SK-N-SH (cell line): Measurements from ENCODE around the gene SLC25A17. TPM values are rescaled to one million over a fixed set of nuclear protein-coding genes. Genes with fewer than 3 reads are reported as not detected.
A peak's percentile ranks its signal among the peaks of the same experiment; 100 is the strongest.

Experiments
- CTCF ChIA-PET: fragments of 300-600, 350-600 bp; formaldehyde crosslinking; extraction: SDS; loops from one replicate; lab custom pipeline; 2021; lab: Yijun Ruan, JAX
- POLR2A ChIA-PET: fragments of 350-600 bp; sonication (Branson Sonifier 250); formaldehyde crosslinking; extraction: SDS; loops from one replicate; lab custom pipeline; 2020; ENCODE audit warnings: antibody characterized with exemption, inconsistent platforms; lab: Yijun Ruan, JAX
- DNase-seq: peaks from one replicate; pipeline ENCODE4 v3.0.0; 2012
- H2AFZ ChIP-seq: fragments of 200-600 bp; sonication (generic); 2 replicates; pipeline ENCODE4 v1.8.1; 2016; ENCODE audit warnings: antibody characterized with exemption, mild to moderate bottlenecking, low read depth
- H3F3A ChIP-seq: fragments of 200-600 bp; sonication (generic); replicated peaks from 2 replicates; pipeline ENCODE3; 2016; ENCODE audit warnings: antibody characterized with exemption, mild to moderate bottlenecking; ENCODE audit not compliant: insufficient read depth
- H3K27ac ChIP-seq, 2 experiments: fragments of 200-500 bp in 1 of 2; fragments of 200-600 bp in 1 of 2; sonication (Bioruptor generic) in 1 of 2; sonication (generic), shearing (Covaris generic) in 1 of 2; 2 replicates each; pipeline versions ENCODE4 v1.5.1 to v1.6.1; 2014 to 2016; ENCODE audit warnings: low read depth in 2 of 2, inconsistent platforms in 1 of 2, low read length in 1 of 2, mild to moderate bottlenecking in 1 of 2, mixed read lengths in 1 of 2
- H3K27me3 ChIP-seq: fragments of 200-600 bp; sonication (generic), shearing (Covaris generic); 2 replicates; pipeline ENCODE4 v1.6.1; 2016; ENCODE audit warnings: mixed run types; ENCODE audit not compliant: insufficient read depth
- H3K36me3 ChIP-seq, 2 experiments: fragments of 200-500 bp in 1 of 2; fragments of 200-600 bp in 1 of 2; sonication (Bioruptor generic) in 1 of 2; sonication (generic) in 1 of 2; replicated peaks in 1 of 2; 2 replicates each; pipeline versions ENCODE3 to v1.5.1; 2014 to 2016; ENCODE audit warnings: low read length in 1 of 2, mild to moderate bottlenecking in 1 of 2; ENCODE audit not compliant: insufficient read depth in 2 of 2, control insufficient read depth in 1 of 2
- H3K4me1 ChIP-seq, 2 experiments: fragments of 200-500 bp in 1 of 2; fragments of 200-600 bp in 1 of 2; sonication (Bioruptor generic) in 1 of 2; sonication (generic), shearing (Covaris generic) in 1 of 2; 2 replicates each; pipeline versions ENCODE4 v1.5.1 to v1.6.1; 2014 to 2016; ENCODE audit warnings: low read depth in 1 of 2, low read length in 1 of 2, mixed run types in 1 of 2; ENCODE audit not compliant: insufficient read depth in 2 of 2, control insufficient read depth in 1 of 2
- H3K4me2 ChIP-seq: fragments of 200-600 bp; sonication (generic), shearing (Covaris generic); 2 replicates; pipeline ENCODE4 v1.6.1; 2017; ENCODE audit warnings: mixed run types
- H3K4me3 ChIP-seq, 2 experiments: fragments of 200-500 bp in 1 of 2; fragments of 200-600 bp in 1 of 2; sonication (Bioruptor generic) in 1 of 2; sonication (generic), shearing (Covaris generic) in 1 of 2; 2 replicates each; pipeline versions ENCODE4 v1.5.1 to v1.8.1; 2014 to 2016; ENCODE audit warnings: low read depth in 2 of 2, inconsistent platforms in 1 of 2, low read length in 1 of 2, mild to moderate bottlenecking in 1 of 2, mixed read lengths in 1 of 2, moderate library complexity in 1 of 2
- H3K79me2 ChIP-seq: fragments of 200-600 bp; sonication (generic); 2 replicates; pipeline ENCODE4 v1.8.1; 2017; ENCODE audit warnings: mild to moderate bottlenecking; ENCODE audit not compliant: insufficient read depth
- H3K9ac ChIP-seq: fragments of 200-600 bp; sonication (generic); 2 replicates; pipeline ENCODE4 v1.6.1; 2017; ENCODE audit warnings: mixed run types
- H3K9me2 ChIP-seq: fragments of 200-600 bp; sonication (generic); 2 replicates; pipeline ENCODE4 v1.6.1; 2017; ENCODE audit warnings: mixed run types
- H3K9me3 ChIP-seq: fragments of 200-600 bp; sonication (generic); 2 replicates; pipeline ENCODE4 v1.6.1; 2017; ENCODE audit warnings: mixed run types, mild to moderate bottlenecking, moderate library complexity
- H4K20me1 ChIP-seq: fragments of 200-600 bp; sonication (generic); 2 replicates; pipeline ENCODE4 v1.6.1; 2017; ENCODE audit warnings: mild to moderate bottlenecking, mixed run types; ENCODE audit not compliant: insufficient read depth
- ELF1 ChIP-seq: IDR thresholded peaks from 2 replicates; pipeline ENCODE4 v1.4.0; 2012
- FOXM1 ChIP-seq: IDR thresholded peaks from 2 replicates; pipeline ENCODE4 v1.4.0; 2012; ENCODE audit warnings: low read depth, mild to moderate bottlenecking
- JUND ChIP-seq: IDR thresholded peaks from 2 replicates; pipeline ENCODE4 v1.4.0; 2012
- MXI1 ChIP-seq: IDR thresholded peaks from 2 replicates; pipeline ENCODE4 v1.6.1; 2012; ENCODE audit warnings: mild to moderate bottlenecking, low read depth, low read length, improper control_type of control experiment
- ZBTB33 ChIP-seq: IDR thresholded peaks from 2 replicates; pipeline ENCODE4 v1.4.0; 2012; ENCODE audit warnings: low read depth, borderline replicate concordance
- WGBS: methylation state at CpG from one replicate; pipeline ENCODE4 v1.1.6; 2017; ENCODE audit warnings: low lambda C conversion rate; 5-methylcytosine and 5-hydroxymethylcytosine counted together
- polyA plus RNA-seq, 3 experiments: library from polyadenylated mRNA; depleted of rRNA; stranded (reverse); fragments of >200 nt; gene quantifications; 2 replicates each; pipeline ENCODE4 v1.2.3, GENCODE V29; 2012
- TF ChIP-seq, protein P1 (sequence below): IDR thresholded peaks from 2 replicates; pipeline ENCODE4 v1.6.1; 2012; ENCODE audit warnings: mild to moderate bottlenecking, low read depth, low read length, moderate library complexity
- TF ChIP-seq, protein P2 (sequence below): fragments of 150-350 bp; IDR thresholded peaks from 2 replicates; pipeline ENCODE4 v1.6.1; 2017; ENCODE audit warnings: antibody characterized with exemption, low read length, low read depth, borderline replicate concordance

SLC25A17 gene
- polyA plus RNA-seq, 1 of the 3 experiments (the other 2 are of a cell fraction): 11.1 TPM

GRCh38 chr22:40819599-40820140 lies 524 bp upstream of the SLC25A17 start:
- H3K36me3 ChIP-seq: peaks cover 5 to 15% of the 10 kb centered on the region in 2 experiments
- ChIA-PET POLR2A (no interaction called here), CTCF (interaction anchor here (0.7 kb wide), 1 partner anchor 54 kb away, joined by 3 read pairs; no protein-coding TSS in a partner anchor)
- H3K4me2 ChIP-seq: peak overlapping the region; percentile 79
- H3K27me3 ChIP-seq: no peaks in the 10 kb centered on the region
- no peak overlapping the region; the same call in 1 of the 2 replicates for H3K9ac ChIP-seq
- 15% methylated on average over 4 of the region's 4 CpGs for WGBS
- peak overlapping the region; percentile 55 to 60; a peak in 3 of 4 replicates for H3K27ac ChIP-seq
- H3K4me1 ChIP-seq: peaks cover 0 to 5% of the 10 kb centered on the region in 2 experiments; a peak in 2 of 4 replicates
- peaks cover 31% of the 10 kb centered on the region for H3K79me2 ChIP-seq
- H3K9me3 ChIP-seq: no peaks in the 10 kb centered on the region
- H2AFZ ChIP-seq: peak overlapping the region; percentile 73
- peak overlapping the region; percentile 42 to 57 for H3K4me3 ChIP-seq
- no peaks in the 10 kb centered on the region for H3K9me2 ChIP-seq
- TF ChIP-seq, protein P1, sequence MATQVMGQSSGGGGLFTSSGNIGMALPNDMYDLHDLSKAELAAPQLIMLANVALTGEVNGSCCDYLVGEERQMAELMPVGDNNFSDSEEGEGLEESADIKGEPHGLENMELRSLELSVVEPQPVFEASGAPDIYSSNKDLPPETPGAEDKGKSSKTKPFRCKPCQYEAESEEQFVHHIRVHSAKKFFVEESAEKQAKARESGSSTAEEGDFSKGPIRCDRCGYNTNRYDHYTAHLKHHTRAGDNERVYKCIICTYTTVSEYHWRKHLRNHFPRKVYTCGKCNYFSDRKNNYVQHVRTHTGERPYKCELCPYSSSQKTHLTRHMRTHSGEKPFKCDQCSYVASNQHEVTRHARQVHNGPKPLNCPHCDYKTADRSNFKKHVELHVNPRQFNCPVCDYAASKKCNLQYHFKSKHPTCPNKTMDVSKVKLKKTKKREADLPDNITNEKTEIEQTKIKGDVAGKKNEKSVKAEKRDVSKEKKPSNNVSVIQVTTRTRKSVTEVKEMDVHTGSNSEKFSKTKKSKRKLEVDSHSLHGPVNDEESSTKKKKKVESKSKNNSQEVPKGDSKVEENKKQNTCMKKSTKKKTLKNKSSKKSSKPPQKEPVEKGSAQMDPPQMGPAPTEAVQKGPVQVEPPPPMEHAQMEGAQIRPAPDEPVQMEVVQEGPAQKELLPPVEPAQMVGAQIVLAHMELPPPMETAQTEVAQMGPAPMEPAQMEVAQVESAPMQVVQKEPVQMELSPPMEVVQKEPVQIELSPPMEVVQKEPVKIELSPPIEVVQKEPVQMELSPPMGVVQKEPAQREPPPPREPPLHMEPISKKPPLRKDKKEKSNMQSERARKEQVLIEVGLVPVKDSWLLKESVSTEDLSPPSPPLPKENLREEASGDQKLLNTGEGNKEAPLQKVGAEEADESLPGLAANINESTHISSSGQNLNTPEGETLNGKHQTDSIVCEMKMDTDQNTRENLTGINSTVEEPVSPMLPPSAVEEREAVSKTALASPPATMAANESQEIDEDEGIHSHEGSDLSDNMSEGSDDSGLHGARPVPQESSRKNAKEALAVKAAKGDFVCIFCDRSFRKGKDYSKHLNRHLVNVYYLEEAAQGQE: no peak
- no peak for TF ChIP-seq ELF1
- no peak for TF ChIP-seq ZBTB33
- TF ChIP-seq FOXM1: no peak
- TF ChIP-seq MXI1: no peak
- no peak for TF ChIP-seq JUND
- TF ChIP-seq, protein P2, sequence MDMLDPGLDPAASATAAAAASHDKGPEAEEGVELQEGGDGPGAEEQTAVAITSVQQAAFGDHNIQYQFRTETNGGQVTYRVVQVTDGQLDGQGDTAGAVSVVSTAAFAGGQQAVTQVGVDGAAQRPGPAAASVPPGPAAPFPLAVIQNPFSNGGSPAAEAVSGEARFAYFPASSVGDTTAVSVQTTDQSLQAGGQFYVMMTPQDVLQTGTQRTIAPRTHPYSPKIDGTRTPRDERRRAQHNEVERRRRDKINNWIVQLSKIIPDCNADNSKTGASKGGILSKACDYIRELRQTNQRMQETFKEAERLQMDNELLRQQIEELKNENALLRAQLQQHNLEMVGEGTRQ: no peak
- peak; percentile 8 for DNase-seq
- H4K20me1 ChIP-seq: no peaks in the 10 kb centered on the region
- peaks cover 5% of the 10 kb centered on the region for H3F3A ChIP-seq

GRCh38 chr22:40818192-40818746 lies 877 bp downstream of the SLC25A17 start:
- Histone ChIP-seq H3K4me2 (peak overlapping the region; percentile 78), H2AFZ (no peak overlapping the region), H3K4me1 (peaks cover 0 to 5% of the 10 kb centered on the region in 2 experiments; a peak in 2 of 4 replicates), H3F3A (peaks cover 5% of the 10 kb centered on the region), H3K36me3 (peaks cover 0 to 9% of the 10 kb centered on the region in 2 experiments), H3K4me3 (peak overlapping the region; percentile 73 to 80), H3K27ac (peak overlapping the region in 1 of 2 experiments; percentile 68; a peak in 1 of 4 replicates), H3K9ac (peak overlapping the region; percentile 85; the same call in 1 of the 2 replicates), H4K20me1 (no peaks in the 10 kb centered on the region), H3K79me2 (peaks cover 42% of the 10 kb centered on the region), H3K9me2 (no peaks in the 10 kb centered on the region), H3K27me3 (no peaks in the 10 kb centered on the region), H3K9me3 (no peaks in the 10 kb centered on the region)
- ChIA-PET CTCF (interaction anchor here (0.7 kb wide), 1 partner anchor 17 kb away, joined by 3 read pairs; no protein-coding TSS in a partner anchor), POLR2A (no interaction called here)
- no peak for DNase-seq
- TF ChIP-seq FOXM1: no peak
- 12% methylated on average over 5 of the region's 14 CpGs for WGBS
